ENCODE data around the gene VEGFD. TPM values are rescaled to one million over a fixed set of nuclear protein-coding genes. Genes with fewer than 3 reads are reported as not detected.

The VEGFD gene
- total and polyA plus RNA-seq, 2 donors (not counting 3 experiments of a cell fraction or from before 2014, with no cell fraction given), result 0.40 to 0.64 TPM

GRCh38 chrX:15410947-15411346, 26.7 kb upstream of the VEGFD start:
- FAIRE-seq, result peak; percentile 72

More at GRCh38 chrX:15410947-15411346, 26.7 kb upstream of the VEGFD start:
- H3K9me1 ChIP-seq (replicated peaks; ENCODE audit: control insufficient read depth, extremely low read depth, insufficient read depth, low read length), result no peaks in the 10 kb centered on the region
- no peak for TF ChIP-seq JUN (IDR thresholded peaks at IDR 0.05; ENCODE audit: borderline replicate concordance, insufficient read depth, insufficient read length, low read depth)
- no peak for TF ChIP-seq MAX (IDR thresholded peaks at IDR 0.05; ENCODE audit: insufficient read depth, insufficient read length)
- no peak for TF ChIP-seq EZH2 (IDR thresholded peaks at IDR 0.05; ENCODE audit: borderline replicate concordance, low read depth, low read length, severe bottlenecking)
- TF ChIP-seq GATA2 (IDR thresholded peaks at IDR 0.05; ENCODE audit: insufficient read depth, insufficient read length, low read depth, low read length), result no peak
- TF ChIP-seq POLR2AphosphoS5 (IDR thresholded peaks at IDR 0.05; ENCODE audit: insufficient read depth, low read depth, low read length), result no peak
- no peak for TF ChIP-seq POLR2A (IDR thresholded peaks at IDR 0.05; ENCODE audit: low read depth, low read length)
- TF ChIP-seq FOS (IDR thresholded peaks at IDR 0.05; ENCODE audit: borderline replicate concordance, insufficient read depth, low read length), result no peak
- no peak for TF ChIP-seq MYC (IDR thresholded peaks at IDR 0.05; ENCODE audit: low read depth, low read length)
- no peak for TF ChIP-seq CTCF (IDR thresholded peaks at IDR 0.05; ENCODE audit: extremely low read depth in 1 of 2, insufficient read depth in 1 of 2, low read depth in 1 of 2, low read length in 2 of 2)
- H3K4me3 ChIP-seq (replicated peaks in 1 of 3; ENCODE audit: insufficient read depth in 1 of 3, low read depth in 1 of 3, low read length in 3 of 3), result no peak overlapping the region
- intact Hi-C loops (cut with micrococcal nuclease) (no loop called here), dilution Hi-C loops (cut with MboI; ENCODE audit: extremely low pct_ligation_motif_present, low sequenced_read_pairs) (no loop called here)
- no peaks in the 10 kb centered on the region for H3K4me1 ChIP-seq (ENCODE audit: control insufficient read depth, extremely low read depth, insufficient read depth, low read length)
- H2AFZ ChIP-seq (ENCODE audit: low read depth, low read length), result no peak overlapping the region
- no peak overlapping the region for H3K9ac ChIP-seq (replicated peaks; ENCODE audit: extremely low read depth, insufficient read depth, low read length)
- ChIA-PET CTCF (no interaction called here), POLR2A (no interaction called here)
- BruUV-seq (replicated peaks), result no TSS peak
- no peaks in the 10 kb centered on the region for H3K27me3 ChIP-seq (ENCODE audit: control insufficient read depth in 2 of 2, insufficient read depth in 2 of 2, low read length in 2 of 2)
- no peaks in the 10 kb centered on the region for H4K20me1 ChIP-seq (replicated peaks; ENCODE audit: control insufficient read depth, extremely low read depth, insufficient read depth, low read length)
- H3K79me2 ChIP-seq (ENCODE audit: control insufficient read depth, insufficient read depth, low read length), result no peaks in the 10 kb centered on the region
- H3K27ac ChIP-seq (ENCODE audit: insufficient read depth, low read depth, low read length), result no peak overlapping the region
- H3K36me3 ChIP-seq (ENCODE audit: control insufficient read depth in 2 of 2, extremely low read depth in 1 of 2, insufficient read depth in 2 of 2, low read length in 2 of 2), result peaks cover 0 to 2% of the 10 kb centered on the region in 2 experiments
- no peak for DNase-seq (ENCODE audit: low read depth, low spot score)
- H3K9me3 ChIP-seq (replicated peaks; ENCODE audit: control insufficient read depth, insufficient read depth, low read length), result no peaks in the 10 kb centered on the region
- H3K4me2 ChIP-seq (ENCODE audit: insufficient read depth, low read length), result no peak overlapping the region
